Activated CD4-positive, alpha-beta T cell treated with anti-CD3 and anti-CD28 coated beads, Interleukin-2, amount 10 ng/mL, durations not matched to agents 7 days and 5 days (primary cell): Measurements from ENCODE around the gene SWI5. TPM values are rescaled to one million over a fixed set of nuclear protein-coding genes. Genes with fewer than 3 reads are reported as not detected.

ENCODE experiments used
- CTCF ChIA-PET: fragments of 350-600 bp; sonication (Branson Sonifier 250); formaldehyde crosslinking; loops from one replicate; lab custom pipeline; 2021; ENCODE audit warnings: antibody characterized with exemption; lab: Charles Lee
- POLR2A ChIA-PET: fragments of 350-600 bp; sonication (Branson Sonifier 250); formaldehyde crosslinking; loops from one replicate; lab custom pipeline; 2021; ENCODE audit warnings: antibody characterized with exemption; lab: Charles Lee
- DNase-seq: peaks from one replicate; pipeline ENCODE4 v3.0.0-alpha.2; 2020
- H3K27ac Mint-ChIP-seq: one replicate; pipeline ENCODE4 v1.8.0; 2021; ENCODE audit warnings: mild to moderate bottlenecking, moderate library complexity, mixed read lengths
- H3K27me3 Mint-ChIP-seq: one replicate; pipeline ENCODE4 v1.8.0; 2021; ENCODE audit warnings: mixed read lengths
- H3K36me3 Mint-ChIP-seq: one replicate; pipeline ENCODE4 v1.8.0; 2021; ENCODE audit warnings: low read depth, mixed read lengths
- H3K4me1 Mint-ChIP-seq: one replicate; pipeline ENCODE4 v1.8.0; 2021; ENCODE audit warnings: mixed read lengths
- H3K4me3 Mint-ChIP-seq: one replicate; pipeline ENCODE4 v1.8.0; 2021; ENCODE audit warnings: mild to moderate bottlenecking, moderate library complexity, mixed read lengths
- H3K9me3 Mint-ChIP-seq: one replicate; pipeline ENCODE4 v1.8.0; 2021; ENCODE audit warnings: mixed read lengths
- total RNA-seq, 2 experiments: library from RNA; stranded (reverse); gene quantifications; one replicate each; pipeline ENCODE4 v1.2.3, GENCODE V29; 2021

Gene SWI5
- total RNA-seq, 2 experiments from 2014 or later, result 8.8 to 9.5 TPM

DNA sequence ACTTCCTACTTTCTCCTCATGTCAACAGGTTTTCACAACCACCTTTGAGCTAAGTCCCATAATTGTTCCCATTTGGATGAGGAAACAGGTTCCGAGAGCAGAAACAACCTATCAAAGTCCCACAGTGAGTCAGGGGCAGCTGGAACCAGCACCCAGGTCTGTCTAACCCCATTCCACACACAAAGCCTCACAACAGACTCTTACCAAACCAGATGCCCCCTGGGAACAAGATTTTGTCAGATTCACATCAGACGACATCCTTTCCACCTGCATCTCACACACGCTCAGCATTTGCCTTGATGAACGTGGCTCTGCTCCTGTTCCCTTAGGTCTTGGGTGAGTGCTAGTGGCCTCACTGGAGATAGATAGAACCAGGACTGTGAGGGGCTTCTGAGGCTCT lies 17.0 kb downstream of the SWI5 start:
- Mint-ChIP-seq H3K27me3 (no peaks in the 10 kb centered on the region), H3K9me3 (no peaks in the 10 kb centered on the region), H3K27ac (no peak overlapping the region), H3K4me3 (no peak overlapping the region), H3K36me3 (no peaks in the 10 kb centered on the region), H3K4me1 (peaks cover 4% of the 10 kb centered on the region)
- ChIA-PET CTCF (interaction anchor here (1.6 to 1.8 kb wide), 2 partner anchors 119 to 146 kb away, joined by 6 to 7 read pairs; no protein-coding TSS in a partner anchor), POLR2A (no interaction called here)
- no peak for DNase-seq

DNA sequence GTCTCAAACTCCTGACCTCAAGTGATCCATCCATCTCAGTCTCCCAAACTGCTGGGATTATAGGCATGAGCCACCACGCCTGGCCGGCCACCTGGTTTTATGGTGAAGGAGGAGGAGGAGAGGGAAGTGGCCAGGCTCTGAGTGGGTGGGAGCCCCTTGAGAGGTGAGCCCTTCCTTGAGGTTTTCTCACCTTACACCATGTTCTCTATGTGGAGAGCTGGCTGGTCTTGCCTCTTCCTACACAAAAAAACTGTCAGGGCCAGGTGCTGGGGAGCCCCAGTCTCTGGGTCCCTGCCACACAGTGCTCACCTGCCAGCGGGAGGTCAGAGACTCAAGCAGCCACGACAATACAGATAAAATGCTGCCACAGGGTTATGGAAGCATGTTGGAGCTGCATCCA lies 18.1 kb downstream of the SWI5 start:
- H3K27ac Mint-ChIP-seq, result no peak overlapping the region
- no peak overlapping the region for H3K4me3 Mint-ChIP-seq
- no peaks in the 10 kb centered on the region for H3K36me3 Mint-ChIP-seq
- ChIA-PET POLR2A (no interaction called here), CTCF (interaction anchor here (1.0 to 1.2 kb wide), 2 partner anchors 149 to 190 kb away, joined by 3 to 4 read pairs; no protein-coding TSS in a partner anchor)
- no peaks in the 10 kb centered on the region for H3K9me3 Mint-ChIP-seq
- no peaks in the 10 kb centered on the region for H3K27me3 Mint-ChIP-seq
- peaks cover 4% of the 10 kb centered on the region for H3K4me1 Mint-ChIP-seq
- DNase-seq, result no peak

DNA sequence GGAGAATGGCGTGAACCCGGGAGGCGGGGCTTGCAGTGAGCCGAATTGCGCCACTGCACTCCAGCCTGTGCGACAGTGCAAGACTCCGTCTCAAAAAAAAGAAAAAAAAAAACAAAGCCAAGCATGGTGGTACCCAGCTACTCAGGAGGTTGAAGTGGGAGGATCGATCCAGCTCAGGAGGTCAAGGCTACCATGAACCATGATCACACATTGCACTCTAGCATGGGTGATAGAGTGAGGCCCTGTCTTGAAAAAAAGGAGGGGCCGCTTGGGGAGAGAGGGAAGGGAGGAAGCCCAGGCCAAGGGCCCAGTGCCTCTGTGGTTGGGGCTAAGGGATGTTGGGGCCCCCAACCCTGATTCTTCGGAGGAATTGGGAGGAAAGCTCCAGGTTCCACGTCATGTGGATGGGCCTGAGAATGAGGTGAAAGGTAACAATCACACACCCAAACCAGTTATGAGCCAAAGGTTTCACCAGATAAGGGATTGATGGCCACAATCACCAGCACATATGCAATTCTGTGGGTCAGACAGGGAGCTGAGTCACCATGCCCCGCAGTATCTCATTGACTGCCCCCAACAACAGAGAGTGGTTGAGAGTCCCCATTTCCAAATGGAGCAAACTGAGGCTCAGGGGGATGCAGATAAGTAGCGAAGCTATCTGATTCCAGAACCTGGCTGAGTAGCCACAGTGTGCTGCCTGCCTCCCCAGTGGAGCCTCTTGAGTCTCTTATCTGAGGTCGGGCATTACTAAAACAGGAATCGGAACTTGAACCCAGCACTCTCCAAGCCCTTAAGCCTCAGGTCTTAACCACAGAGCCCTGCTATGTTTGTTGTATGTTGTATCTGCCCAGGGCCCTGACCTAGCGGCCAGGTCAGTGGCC lies 20.5 kb downstream of the SWI5 start:
- ChIA-PET CTCF (interaction anchor here (1.0 to 2.3 kb wide), 9 partner anchors 8 to 117 kb away, joined by 3 to 6 read pairs (median 4); partner anchors contain the start of genes GOLGA2 and SWI5), POLR2A (no interaction called here)
- H3K4me3 Mint-ChIP-seq, result no peak overlapping the region
- no peak for DNase-seq
- H3K36me3 Mint-ChIP-seq, result no peaks in the 10 kb centered on the region
- no peaks in the 10 kb centered on the region for H3K9me3 Mint-ChIP-seq
- H3K27me3 Mint-ChIP-seq, result no peaks in the 10 kb centered on the region
- H3K4me1 Mint-ChIP-seq, result peaks cover 4% of the 10 kb centered on the region
- peak overlapping the region; percentile 25 for H3K27ac Mint-ChIP-seq

DNA sequence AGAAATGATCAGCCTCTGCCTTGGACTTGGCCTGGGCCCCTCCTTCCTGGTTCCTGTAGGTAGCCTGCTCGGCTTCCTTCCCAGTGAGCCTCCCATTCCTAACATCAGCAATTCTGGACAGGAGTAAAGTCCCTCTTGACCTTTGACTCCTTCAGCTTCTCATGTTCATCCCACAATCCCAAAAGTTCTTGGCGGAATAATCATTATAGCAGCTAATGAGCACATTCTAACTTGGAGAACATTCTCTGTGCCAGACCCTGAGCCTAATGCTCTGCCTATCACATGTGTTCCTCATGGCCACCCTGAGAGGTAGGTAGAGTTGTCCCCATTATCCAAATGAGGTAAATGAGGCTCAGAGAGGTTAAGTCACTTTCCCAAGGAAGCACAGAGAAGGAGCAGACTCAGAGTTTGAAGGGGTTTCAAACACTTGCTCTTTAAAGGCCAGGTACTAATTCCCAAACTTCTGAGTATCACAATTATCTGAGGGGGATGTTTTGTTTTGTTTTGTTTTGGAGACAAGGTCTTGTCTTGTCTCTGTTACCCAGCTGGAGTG lies 21.2 kb downstream of the SWI5 start:
- ChIA-PET CTCF (interaction anchor here (1.0 to 2.3 kb wide), 4 partner anchors 7 to 65 kb away, joined by 3 to 6 read pairs (median 4); no protein-coding TSS in a partner anchor), POLR2A (no interaction called here)
- H3K9me3 Mint-ChIP-seq, result no peaks in the 10 kb centered on the region

DNA sequence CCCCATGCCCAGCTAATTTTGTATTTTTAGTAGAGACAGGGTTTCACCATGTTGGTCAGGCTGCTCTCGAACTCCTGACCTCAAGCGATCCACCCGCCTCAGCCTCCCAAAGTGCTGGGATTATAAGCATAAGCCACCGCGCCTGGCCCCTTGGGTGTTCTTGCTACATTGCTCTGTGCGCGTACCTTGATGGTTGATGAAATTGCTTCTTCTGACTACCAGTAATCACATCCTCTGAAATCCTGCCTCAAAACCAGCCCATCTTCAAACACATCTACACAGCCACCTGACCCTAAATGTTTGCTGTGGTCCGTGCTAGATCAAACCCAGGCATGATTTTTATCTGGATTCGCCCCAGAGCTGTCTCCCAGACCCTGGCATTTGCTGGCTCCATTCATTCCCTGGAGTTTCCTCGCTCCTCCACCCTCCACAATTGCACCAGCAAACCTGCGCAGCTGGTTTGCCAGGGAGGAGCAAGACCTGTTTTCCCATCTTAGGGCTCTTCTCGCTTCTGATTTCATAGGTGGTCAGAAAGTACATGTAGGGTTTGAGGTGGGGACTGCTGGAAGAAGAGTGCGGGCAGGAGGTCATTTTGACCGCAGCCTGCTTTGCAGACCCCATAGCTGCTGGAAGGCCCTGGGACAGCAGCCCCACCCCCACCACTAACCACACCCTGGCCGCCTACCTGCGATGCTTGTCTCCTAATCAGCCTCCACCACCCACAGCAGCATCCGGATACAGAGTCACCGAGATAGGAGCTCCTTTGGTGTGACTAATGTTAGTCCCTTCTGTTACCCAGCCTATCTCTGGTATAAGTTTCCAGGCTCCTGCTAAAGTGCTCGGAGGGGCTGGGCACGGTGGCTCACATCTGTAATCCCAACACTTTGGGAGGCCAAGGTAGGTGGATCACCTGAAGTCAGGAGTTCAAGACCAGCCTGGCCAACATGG lies 22.7 kb downstream of the SWI5 start:
- Mint-ChIP-seq H3K4me3 (no peak overlapping the region), H3K27ac (no peak overlapping the region), H3K4me1 (peaks cover 4% of the 10 kb centered on the region), H3K36me3 (no peaks in the 10 kb centered on the region), H3K27me3 (no peaks in the 10 kb centered on the region), H3K9me3 (no peaks in the 10 kb centered on the region)
- CTCF ChIA-PET, result interaction anchor here (1.0 to 1.7 kb wide), 3 partner anchors 10 to 68 kb away, joined by 3 read pairs; no protein-coding TSS in a partner anchor
- POLR2A ChIA-PET, result no interaction called here
- no peak for DNase-seq

More for the DNA sequence above, 21.2 kb downstream of the SWI5 start:
- Mint-ChIP-seq H3K4me3 (no peak overlapping the region), H3K4me1 (peaks cover 4% of the 10 kb centered on the region), H3K27me3 (no peaks in the 10 kb centered on the region), H3K27ac (no peak overlapping the region), H3K36me3 (no peaks in the 10 kb centered on the region)
- DNase-seq, result no peak

DNA sequence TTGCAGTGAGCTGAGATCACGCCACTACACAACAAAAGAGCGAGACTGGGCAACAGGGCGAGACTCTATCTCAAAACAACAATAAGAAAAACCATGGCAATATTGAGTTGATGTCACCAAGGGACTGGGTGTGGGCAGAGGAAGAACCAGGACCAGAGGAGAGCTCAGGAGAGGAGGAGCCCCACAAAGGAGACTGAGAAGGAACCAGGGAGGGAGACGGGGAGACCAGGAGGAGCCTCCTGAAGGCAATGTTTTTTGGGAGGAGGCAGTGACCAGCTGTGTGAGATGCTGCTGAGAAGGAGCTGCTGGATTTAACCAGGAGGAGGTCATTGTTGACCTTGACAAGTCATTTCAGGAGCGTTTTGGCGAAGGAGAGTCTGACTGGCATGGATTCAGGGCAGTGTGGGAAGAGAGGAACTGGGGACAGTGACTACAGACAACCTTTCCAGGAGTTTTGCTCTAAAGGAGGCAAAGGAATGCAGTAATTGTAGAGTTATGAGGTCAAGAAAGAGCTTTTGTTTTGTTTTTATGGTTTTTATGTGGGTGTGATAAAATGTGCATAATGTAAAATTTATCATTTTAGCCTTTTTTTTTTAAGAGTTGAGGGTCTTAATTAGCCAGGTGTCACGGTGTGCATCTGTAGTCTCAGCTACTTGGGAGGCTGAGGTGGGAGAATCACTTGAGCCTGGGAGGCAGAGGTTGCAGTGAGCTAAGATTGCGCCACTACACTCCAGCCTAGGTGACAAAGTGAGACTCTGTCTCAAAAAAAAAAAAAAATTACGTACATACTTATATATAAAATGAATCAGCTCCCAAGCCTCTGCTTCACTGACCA lies 28.3 kb downstream of the SWI5 start:
- no peaks in the 10 kb centered on the region for H3K4me1 Mint-ChIP-seq
- POLR2A ChIA-PET, result interaction anchor here (0.6 kb wide), 1 partner anchor 9 kb away, joined by 3 read pairs; no protein-coding TSS in a partner anchor
- no peak overlapping the region for H3K27ac Mint-ChIP-seq

DNA sequence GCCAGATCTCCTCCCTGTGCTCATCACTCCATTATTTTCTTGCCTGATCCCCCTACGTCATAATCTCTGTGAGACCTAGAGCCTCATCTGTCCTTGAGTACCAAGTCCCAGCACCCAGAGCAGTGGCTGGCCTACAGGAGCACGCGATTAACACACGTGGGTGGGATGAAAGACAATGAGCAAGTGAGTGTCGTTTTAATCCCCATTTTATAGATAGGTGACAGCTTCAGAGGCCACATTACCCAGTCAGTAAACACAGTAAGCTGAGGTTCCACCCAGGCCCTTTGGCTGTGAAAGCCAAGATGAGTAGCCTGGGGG lies 28.9 kb downstream of the SWI5 start:
- H3K36me3 Mint-ChIP-seq, result peaks cover 5% of the 10 kb centered on the region
- no peaks in the 10 kb centered on the region for H3K4me1 Mint-ChIP-seq
- H3K4me3 Mint-ChIP-seq, result no peak overlapping the region
- POLR2A ChIA-PET, result no interaction called here
- CTCF ChIA-PET, result interaction anchor here (1.3 to 1.7 kb wide), 2 partner anchors 8 to 10 kb away, joined by 4 read pairs; no protein-coding TSS in a partner anchor
- DNase-seq, result no peak
- H3K9me3 Mint-ChIP-seq, result no peaks in the 10 kb centered on the region
- H3K27me3 Mint-ChIP-seq, result no peaks in the 10 kb centered on the region
- no peak overlapping the region for H3K27ac Mint-ChIP-seq

More for the DNA sequence above, 28.3 kb downstream of the SWI5 start:
- peaks cover 5% of the 10 kb centered on the region for H3K36me3 Mint-ChIP-seq
- no peak overlapping the region for H3K4me3 Mint-ChIP-seq
- CTCF ChIA-PET, result interaction anchor here (0.6 to 1.7 kb wide), 3 partner anchors 8 to 514 kb away, joined by 3 to 4 read pairs (median 4); no protein-coding TSS in a partner anchor
- DNase-seq, result no peak
- H3K27me3 Mint-ChIP-seq, result no peaks in the 10 kb centered on the region
- H3K9me3 Mint-ChIP-seq, result no peaks in the 10 kb centered on the region

DNA sequence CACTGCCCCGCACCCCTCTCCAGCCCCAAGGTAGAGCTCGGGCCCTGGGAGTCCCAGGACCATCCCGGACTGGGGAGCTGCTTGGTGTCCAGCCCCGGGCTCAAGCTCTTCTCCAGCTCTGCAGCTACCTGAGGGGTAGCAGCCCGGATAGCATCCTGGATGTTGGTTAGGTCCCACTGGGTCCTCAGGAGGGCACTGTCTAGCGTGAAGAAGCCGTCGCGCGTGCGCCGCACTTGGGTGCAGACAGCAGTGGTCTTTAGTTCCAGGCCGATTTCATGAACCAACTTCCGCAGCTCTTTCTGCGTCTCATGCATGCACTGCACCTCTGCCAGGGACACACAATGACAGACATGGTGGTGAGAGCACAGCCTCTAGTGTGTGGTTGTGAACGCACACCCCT lies 33.5 kb downstream of the SWI5 start:
- DNase-seq, result no peak
- Mint-ChIP-seq H3K4me1 (no peaks in the 10 kb centered on the region), H3K4me3 (no peak overlapping the region), H3K36me3 (peaks cover 5% of the 10 kb centered on the region), H3K27ac (no peak overlapping the region), H3K27me3 (no peaks in the 10 kb centered on the region), H3K9me3 (no peaks in the 10 kb centered on the region)
- ChIA-PET POLR2A (no interaction called here), CTCF (interaction anchor here (0.8 to 1.5 kb wide), 3 partner anchors 9 to 53 kb away, joined by 3 to 4 read pairs (median 4); no protein-coding TSS in a partner anchor)

DNA sequence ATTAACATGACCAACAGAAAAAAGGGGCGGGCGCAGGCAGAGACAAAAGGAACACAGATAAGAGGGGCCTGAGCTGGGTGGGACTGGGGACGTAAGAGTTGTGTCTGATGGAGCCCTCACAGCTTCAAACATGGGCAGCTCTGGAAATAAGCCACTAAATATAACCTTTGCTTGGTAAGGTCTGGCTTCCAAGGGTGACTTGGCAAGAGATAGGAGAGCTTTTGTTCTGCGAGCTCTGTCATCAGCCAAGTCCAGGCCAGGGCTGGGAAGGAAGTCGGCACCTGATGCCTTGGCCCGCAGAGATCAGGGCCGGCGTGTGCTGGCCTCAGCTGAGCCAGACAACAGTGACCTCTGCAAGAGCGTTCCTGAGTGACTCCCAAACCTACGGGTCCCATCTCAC lies 34.4 kb downstream of the SWI5 start:
- Mint-ChIP-seq H3K27ac (no peak overlapping the region), H3K27me3 (no peaks in the 10 kb centered on the region), H3K4me3 (no peak overlapping the region), H3K36me3 (peaks cover 5% of the 10 kb centered on the region), H3K4me1 (no peaks in the 10 kb centered on the region), H3K9me3 (no peaks in the 10 kb centered on the region)
- DNase-seq, result no peak
- ChIA-PET CTCF (interaction anchor here (0.6 to 1.8 kb wide), 3 partner anchors 14 to 121 kb away, joined by 3 to 6 read pairs (median 5); partner anchors contain the start of gene URM1), POLR2A (interaction anchor here (0.5 kb wide), 1 partner anchor 1835 kb away, joined by 4 read pairs; no protein-coding TSS in a partner anchor)

DNA sequence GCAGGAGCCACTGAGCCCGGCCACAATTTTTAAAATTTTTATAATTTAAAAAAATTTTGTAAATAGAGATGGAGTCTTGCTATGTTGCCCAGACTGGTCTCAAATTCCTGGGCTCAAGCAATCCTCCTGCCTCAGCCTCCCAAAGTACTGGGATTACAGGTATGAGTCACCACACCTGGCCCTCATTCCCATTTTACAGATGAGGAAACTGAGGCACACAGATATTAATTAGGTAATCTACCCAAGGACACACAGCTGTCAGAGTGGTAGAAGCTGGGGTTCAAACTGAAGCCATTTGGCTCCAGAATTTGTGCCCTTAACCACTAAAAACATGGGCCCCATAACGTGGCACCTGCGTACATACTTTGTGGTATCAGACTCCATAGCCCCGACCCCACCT lies 38.6 kb downstream of the SWI5 start:
- Mint-ChIP-seq H3K27ac (no peak overlapping the region), H3K4me1 (no peaks in the 10 kb centered on the region), H3K36me3 (peaks cover 9% of the 10 kb centered on the region), H3K27me3 (no peaks in the 10 kb centered on the region), H3K9me3 (no peaks in the 10 kb centered on the region), H3K4me3 (no peak overlapping the region)
- DNase-seq, result no peak
- POLR2A ChIA-PET, result no interaction called here
- CTCF ChIA-PET, result interaction anchor here (0.7 to 1.5 kb wide), 2 partner anchors 10 to 20 kb away, joined by 4 to 5 read pairs; no protein-coding TSS in a partner anchor

DNA sequence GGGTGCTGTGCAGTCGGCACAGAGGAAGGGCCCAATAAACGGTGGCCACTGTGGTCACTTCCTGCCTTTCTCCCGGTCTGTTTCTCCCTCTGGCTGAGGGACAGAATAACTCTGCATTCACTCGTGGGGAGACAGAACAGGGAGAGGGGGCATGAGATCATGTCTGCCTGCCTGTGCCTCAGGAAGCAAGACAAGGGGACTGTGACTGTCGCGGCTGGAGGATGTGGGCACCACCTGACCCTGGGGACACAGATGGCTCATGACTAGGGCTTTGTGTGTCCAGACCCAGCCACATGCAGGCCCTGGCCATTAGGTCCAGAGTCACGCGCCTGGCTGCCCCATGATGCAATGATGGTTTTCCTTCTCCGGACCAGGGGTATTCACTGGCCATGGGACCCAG lies 40.3 kb downstream of the SWI5 start:
- no peaks in the 10 kb centered on the region for H3K27me3 Mint-ChIP-seq
- ChIA-PET POLR2A (no interaction called here), CTCF (no interaction called here)
- peaks cover 9% of the 10 kb centered on the region for H3K36me3 Mint-ChIP-seq
- no peak overlapping the region for H3K27ac Mint-ChIP-seq
- peaks cover 3% of the 10 kb centered on the region for H3K4me1 Mint-ChIP-seq
- H3K9me3 Mint-ChIP-seq, result no peaks in the 10 kb centered on the region
- no peak overlapping the region for H3K4me3 Mint-ChIP-seq
- DNase-seq, result no peak
